HL-60 (cell line): ENCODE results near the gene DNAJC6.

Experiments
- DNase-seq, 2 experiments: peaks; one replicate each; pipeline ENCODE4 v3.0.0-alpha.2; 2010 to 2020; ENCODE audit warnings: low read depth in 1 of 2, low spot score in 1 of 2
- H3K27ac ChIP-seq: fragments of 250-450 bp; sonication (Bioruptor Pico); replicated peaks from 2 replicates; pipeline ENCODE4 v1.5.1; 2020; ENCODE audit warnings: mild to moderate bottlenecking, moderate library complexity
- H3K27me3 ChIP-seq: fragments of 250-450 bp; sonication (Bioruptor Pico); 2 replicates; pipeline ENCODE4 v1.5.1; 2021; ENCODE audit warnings: mild to moderate bottlenecking, moderate library complexity; ENCODE audit not compliant: insufficient read depth, poor library complexity, severe bottlenecking
- H3K4me3 ChIP-seq: replicated peaks from 2 replicates; pipeline ENCODE4 v1.5.1; 2011; ENCODE audit warnings: mild to moderate bottlenecking, control low read depth, low read length; ENCODE audit not compliant: insufficient read depth
- GABPA ChIP-seq: IDR thresholded peaks from 2 replicates; pipeline ENCODE4 v1.6.1; 2012; ENCODE audit warnings: low read depth
- POLR2AphosphoS5 ChIP-seq: IDR thresholded peaks from 2 replicates; pipeline ENCODE4 v1.6.1; 2012; ENCODE audit warnings: low read depth
- REST ChIP-seq: IDR thresholded peaks from 2 replicates; pipeline ENCODE4 v1.6.1; 2012; ENCODE audit warnings: low read depth; ENCODE audit not compliant: insufficient replicate concordance
- SPI1 ChIP-seq: IDR thresholded peaks from 2 replicates; pipeline ENCODE4 v1.6.1; 2012; ENCODE audit warnings: low read depth, mild to moderate bottlenecking, borderline replicate concordance
- TF ChIP-seq, protein P1 (sequence below): IDR thresholded peaks from one replicate; pipeline ENCODE4 v1.5.1; 2011; ENCODE audit warnings: low read length, control low read depth, inconsistent platforms; ENCODE audit not compliant: insufficient read depth

Gene DNAJC6

DNA sequence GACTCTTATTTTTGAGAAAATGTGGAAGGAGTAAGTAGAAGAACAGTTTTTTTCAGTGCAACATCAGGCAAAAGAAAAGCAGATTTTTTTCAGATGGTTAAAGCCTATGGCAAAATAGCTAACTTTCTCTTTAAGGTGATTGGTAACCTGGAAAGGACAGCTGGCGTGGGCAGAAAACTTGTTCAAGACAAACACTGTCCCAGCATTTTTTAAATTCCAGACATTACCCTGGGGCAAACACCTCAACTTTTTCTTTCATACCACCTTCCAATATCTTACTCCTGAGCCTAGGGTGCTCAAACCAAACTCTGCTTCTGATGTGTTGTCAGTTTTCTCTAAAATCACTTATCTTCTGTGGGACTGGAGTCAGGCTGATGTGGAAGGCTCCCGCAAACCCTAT lies 108.4 kb downstream of the DNAJC6 start:
- TF ChIP-seq GABPA (no peak), SPI1 (no peak), REST (no peak), POLR2AphosphoS5 (no peak)
- TF ChIP-seq, protein P1, sequence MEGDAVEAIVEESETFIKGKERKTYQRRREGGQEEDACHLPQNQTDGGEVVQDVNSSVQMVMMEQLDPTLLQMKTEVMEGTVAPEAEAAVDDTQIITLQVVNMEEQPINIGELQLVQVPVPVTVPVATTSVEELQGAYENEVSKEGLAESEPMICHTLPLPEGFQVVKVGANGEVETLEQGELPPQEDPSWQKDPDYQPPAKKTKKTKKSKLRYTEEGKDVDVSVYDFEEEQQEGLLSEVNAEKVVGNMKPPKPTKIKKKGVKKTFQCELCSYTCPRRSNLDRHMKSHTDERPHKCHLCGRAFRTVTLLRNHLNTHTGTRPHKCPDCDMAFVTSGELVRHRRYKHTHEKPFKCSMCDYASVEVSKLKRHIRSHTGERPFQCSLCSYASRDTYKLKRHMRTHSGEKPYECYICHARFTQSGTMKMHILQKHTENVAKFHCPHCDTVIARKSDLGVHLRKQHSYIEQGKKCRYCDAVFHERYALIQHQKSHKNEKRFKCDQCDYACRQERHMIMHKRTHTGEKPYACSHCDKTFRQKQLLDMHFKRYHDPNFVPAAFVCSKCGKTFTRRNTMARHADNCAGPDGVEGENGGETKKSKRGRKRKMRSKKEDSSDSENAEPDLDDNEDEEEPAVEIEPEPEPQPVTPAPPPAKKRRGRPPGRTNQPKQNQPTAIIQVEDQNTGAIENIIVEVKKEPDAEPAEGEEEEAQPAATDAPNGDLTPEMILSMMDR: no peak
- H3K27me3 ChIP-seq: peaks cover 8% of the 10 kb centered on the region
- no peak overlapping the region for H3K4me3 ChIP-seq
- no peak for DNase-seq
- H3K27ac ChIP-seq: no peak overlapping the region

DNA sequence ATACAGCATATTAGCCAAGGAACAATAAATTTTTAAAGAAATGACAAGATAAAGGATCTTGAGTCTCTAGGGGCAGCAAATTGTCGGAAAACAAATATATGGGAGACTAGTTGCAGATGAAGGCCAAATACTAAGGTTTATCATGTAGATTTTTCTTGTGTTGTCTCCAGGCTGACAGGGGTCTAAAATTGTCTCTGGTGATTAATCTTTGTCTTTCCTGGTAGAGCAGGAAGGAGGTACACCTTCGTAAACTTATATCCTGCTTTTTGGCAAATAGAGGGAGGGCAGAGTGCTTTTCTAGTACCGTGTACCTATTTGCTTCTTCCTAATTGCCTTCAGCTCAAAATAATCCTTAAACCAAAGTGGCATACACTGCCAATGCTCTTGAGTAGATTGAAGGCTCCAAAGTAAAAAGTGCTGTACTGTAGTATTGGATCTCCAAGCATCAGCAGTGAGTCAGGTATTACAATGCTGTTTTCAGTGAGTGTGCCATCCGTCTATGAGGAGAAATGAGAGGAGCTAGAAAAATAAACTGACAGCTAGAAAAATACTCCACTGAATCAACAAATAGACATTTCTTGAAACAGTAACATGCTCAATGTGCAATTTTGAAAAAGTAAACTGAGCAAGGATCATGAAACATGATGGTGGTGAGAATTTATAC lies 109.3 kb downstream of the DNAJC6 start:
- H3K4me3 ChIP-seq: no peak overlapping the region
- H3K27me3 ChIP-seq: peaks cover 8% of the 10 kb centered on the region
- TF ChIP-seq REST (no peak), GABPA (no peak)
- TF ChIP-seq, protein P1: no peak
- DNase-seq: no peak
- H3K27ac ChIP-seq: no peak overlapping the region

GRCh38 chr1:65419681-65420589 lies 110.6 kb downstream of the DNAJC6 start:
- Histone ChIP-seq H3K27me3 (peaks cover 8% of the 10 kb centered on the region), H3K27ac (peak overlapping the region; percentile 42), H3K4me3 (peak overlapping the region; percentile 77)
- TF ChIP-seq POLR2AphosphoS5 (no peak), GABPA (no peak)
- DNase-seq: peak; percentile 88 to 99

DNA sequence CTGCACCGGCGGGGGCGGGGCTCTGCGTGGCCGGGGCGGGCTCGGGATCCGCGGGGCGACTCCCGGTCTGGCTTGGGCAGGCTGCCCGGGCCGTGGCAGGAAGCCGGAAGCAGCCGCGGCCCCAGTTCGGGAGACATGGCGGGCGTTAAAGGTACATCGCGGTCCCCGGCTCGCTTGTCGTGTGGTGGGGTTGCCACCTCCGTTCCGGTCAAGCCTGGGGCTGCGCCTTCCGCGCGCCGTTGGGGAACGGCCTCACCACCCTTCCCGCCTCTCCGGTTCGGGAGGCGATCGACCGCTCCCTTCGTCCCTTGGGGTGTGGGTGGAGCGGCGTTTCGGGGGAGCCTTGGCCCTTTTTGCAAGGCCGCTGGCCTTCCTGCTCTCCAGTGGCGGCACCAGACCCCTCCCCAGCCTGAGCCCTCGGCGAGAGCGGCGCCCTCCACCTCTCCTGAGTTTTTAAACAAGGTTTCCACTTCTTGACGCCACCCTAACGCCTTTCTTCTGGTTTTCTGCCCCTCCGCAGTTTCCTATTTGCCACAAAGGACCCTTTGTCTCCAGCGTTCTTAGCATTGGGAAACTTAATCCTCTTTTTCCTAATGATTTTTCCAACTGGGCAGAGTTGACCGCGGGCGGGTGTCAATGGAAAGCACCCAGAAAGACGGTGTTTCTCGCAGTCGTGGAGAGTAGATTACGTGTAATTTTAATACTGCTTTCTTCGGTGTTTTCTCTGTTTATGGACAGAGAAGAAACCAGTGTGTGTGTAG lies 111.4 kb downstream of the DNAJC6 start, which contains the start of the genes LEPR and LEPROT:
LEPR (plus strand) TSS at position 79 of the 761 bp plus-strand sequence. CDS start 144,898 bp downstream, outside the sequence.
LEPROT (plus strand) TSS at position 79 of the 761 bp plus-strand sequence; CDS start at position 136, 57 bp downstream.
- peak within 1 kb of the TSS; percentile 95 for H3K27ac ChIP-seq
- no peak for TF ChIP-seq SPI1
- TF ChIP-seq, protein P1: no peak
- no peak for TF ChIP-seq REST
- TF ChIP-seq POLR2AphosphoS5: peak; percentile 63; the same call in 1 of the 2 replicates
- TF ChIP-seq GABPA: peak; percentile 43; the same call in 1 of the 2 replicates
- DNase-seq: no peak

More for the DNA sequence above, 111.4 kb downstream of the DNAJC6 start, which contains the start of the genes LEPR and LEPROT:
- Histone ChIP-seq H3K4me3 (peak within 1 kb of the TSS; percentile 77), H3K27me3 (peaks cover 4% of the 10 kb centered on the region)
